Measurements from ENCODE around the gene AP1G1. TPM values are rescaled to one million over a fixed set of nuclear protein-coding genes. Genes with fewer than 3 reads are reported as not detected.

The AP1G1 gene
- total RNA-seq, 4 donors from 2014 or later: 80.0 to 108 (median 92.4) TPM

DNA sequence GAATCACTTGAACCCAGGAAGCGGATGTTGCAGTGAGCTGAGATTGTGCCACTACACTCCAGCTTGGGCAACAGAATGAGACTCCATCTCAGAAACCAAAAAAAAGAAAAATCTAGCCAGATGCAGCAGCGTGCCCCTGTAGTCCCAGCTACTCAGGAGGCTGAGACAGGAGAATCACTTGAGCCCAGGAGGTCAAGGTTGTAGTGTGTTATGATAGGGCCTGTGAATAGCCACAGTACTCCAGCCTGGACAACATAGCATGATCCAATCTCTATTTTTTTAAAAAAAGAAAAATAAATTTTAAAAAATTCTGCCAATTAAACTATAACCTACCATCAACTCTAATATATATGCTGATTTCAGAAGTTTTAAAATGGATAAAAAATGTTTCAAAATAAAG lies 99.9 kb downstream of the AP1G1 start:
- ATAC-seq (ENCODE audit: low FRiP score) (no peak), DNase-seq (ENCODE audit: low spot score) (no peak)
- TF ChIP-seq, protein P1, sequence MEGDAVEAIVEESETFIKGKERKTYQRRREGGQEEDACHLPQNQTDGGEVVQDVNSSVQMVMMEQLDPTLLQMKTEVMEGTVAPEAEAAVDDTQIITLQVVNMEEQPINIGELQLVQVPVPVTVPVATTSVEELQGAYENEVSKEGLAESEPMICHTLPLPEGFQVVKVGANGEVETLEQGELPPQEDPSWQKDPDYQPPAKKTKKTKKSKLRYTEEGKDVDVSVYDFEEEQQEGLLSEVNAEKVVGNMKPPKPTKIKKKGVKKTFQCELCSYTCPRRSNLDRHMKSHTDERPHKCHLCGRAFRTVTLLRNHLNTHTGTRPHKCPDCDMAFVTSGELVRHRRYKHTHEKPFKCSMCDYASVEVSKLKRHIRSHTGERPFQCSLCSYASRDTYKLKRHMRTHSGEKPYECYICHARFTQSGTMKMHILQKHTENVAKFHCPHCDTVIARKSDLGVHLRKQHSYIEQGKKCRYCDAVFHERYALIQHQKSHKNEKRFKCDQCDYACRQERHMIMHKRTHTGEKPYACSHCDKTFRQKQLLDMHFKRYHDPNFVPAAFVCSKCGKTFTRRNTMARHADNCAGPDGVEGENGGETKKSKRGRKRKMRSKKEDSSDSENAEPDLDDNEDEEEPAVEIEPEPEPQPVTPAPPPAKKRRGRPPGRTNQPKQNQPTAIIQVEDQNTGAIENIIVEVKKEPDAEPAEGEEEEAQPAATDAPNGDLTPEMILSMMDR (IDR thresholded peaks at IDR 0.05): no peak

DNA sequence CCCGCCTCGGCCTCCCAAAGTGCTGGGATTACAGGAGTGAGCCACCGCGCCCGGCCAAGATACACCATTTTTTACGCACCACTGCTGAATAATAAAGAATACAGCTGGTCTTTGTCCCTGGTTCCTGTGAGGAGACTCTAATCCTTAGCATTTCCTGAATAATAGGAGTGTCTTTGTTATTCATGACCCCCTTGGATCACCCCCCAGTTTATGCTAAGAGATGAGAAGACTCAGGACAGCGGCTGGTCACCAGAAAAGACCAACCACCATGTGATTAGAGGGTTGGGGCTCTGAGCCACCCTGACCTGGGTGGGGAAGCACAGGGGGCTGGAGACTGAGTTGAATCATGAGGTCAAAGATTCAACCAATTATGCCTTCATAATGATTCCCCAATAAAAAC lies 101.4 kb downstream of the AP1G1 start:
- TF ChIP-seq, protein P1 (IDR thresholded peaks at IDR 0.05): no peak
- ATAC-seq (ENCODE audit: low FRiP score): no peak

DNA sequence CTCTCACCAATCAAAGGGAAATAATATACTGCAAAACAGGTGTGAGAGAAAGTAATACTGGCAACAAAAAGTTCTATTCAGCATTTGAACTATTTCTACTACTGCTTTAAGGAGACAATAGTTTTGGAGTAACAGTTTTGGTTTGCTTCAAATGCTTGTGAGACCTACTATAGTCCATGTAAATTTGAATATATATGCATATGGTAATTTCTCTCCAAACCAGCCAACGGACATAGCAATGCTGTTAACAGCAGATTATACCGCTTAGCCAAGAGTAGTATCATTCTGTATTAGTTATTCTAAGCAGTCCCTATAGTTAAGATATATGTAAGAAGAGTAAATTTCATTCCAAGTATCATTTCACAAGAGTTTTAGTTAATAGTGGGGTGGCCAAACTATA lies 102.6 kb downstream of the AP1G1 start:
- TF ChIP-seq, protein P1 (IDR thresholded peaks at IDR 0.05): no peak
- no peak for DNase-seq (ENCODE audit: low spot score)
- ATAC-seq (ENCODE audit: low FRiP score): no peak

More for the DNA sequence above, 101.4 kb downstream of the AP1G1 start:
- no peak for DNase-seq (ENCODE audit: low spot score)

DNA sequence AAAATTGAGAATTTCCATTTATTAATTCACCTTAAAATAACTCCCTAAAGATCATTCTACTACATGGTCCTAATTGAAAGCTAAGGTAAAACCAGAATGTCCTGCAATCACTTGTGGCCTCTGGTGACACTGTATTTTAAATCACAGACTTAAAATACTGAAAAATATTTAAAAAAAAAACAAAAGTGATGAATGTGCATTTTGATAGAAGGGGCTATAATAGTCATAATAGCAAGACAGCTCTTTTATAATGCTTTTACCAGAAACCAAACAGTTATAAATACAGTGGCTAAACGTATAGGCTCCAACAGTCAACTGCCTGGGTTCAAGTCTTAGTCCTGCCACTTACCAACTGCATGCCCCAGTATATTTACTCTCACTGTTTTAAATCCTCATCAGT lies 105.3 kb downstream of the AP1G1 start:
- no peak for DNase-seq (ENCODE audit: low spot score)
- TF ChIP-seq, protein P1 (IDR thresholded peaks at IDR 0.05): no peak
- ATAC-seq (ENCODE audit: low FRiP score): no peak

DNA sequence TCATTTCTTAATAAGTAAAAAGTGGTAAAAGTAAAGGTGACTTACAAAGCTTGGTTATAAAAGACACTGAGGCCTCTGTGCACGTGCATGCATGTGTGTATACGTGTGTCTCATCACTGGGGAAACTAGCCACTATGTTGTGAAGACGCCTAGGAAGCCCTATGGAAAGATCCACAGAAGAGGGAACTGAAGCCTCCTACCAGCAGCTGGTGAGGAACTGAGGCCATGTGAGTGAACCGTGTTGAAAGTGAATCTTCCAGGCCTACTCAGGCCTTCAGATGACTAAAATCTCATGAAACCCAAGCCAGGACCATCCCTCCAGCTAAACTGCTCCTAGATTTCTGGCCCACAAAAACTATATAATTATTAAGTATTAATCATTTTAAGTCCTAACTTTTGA lies 107.8 kb downstream of the AP1G1 start:
- DNase-seq (ENCODE audit: low spot score): no peak
- TF ChIP-seq, protein P1 (IDR thresholded peaks at IDR 0.05): no peak
- no peak for ATAC-seq (ENCODE audit: low FRiP score)

DNA sequence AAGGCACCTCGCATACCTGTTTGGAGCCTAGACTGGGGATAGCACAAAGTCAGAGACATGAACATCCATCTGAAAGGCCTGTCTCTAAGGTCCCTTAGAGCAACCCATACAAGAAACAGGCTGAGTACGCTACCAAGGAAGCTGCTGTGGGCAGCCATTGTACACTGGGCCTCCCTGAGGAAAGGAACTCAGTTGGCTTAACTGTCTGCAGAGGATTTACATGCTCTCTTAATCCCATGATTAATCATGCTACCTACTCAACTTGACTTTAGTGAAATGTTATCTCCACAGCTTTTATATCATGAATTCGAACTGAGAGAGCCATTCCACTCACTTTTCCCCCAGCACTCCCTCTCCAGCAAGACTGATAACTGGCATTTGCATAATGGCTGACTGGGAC lies 110.1 kb downstream of the AP1G1 start:
- DNase-seq (ENCODE audit: low spot score) (no peak), ATAC-seq (ENCODE audit: low FRiP score) (no peak)
- TF ChIP-seq, protein P1 (IDR thresholded peaks at IDR 0.05): no peak

DNA sequence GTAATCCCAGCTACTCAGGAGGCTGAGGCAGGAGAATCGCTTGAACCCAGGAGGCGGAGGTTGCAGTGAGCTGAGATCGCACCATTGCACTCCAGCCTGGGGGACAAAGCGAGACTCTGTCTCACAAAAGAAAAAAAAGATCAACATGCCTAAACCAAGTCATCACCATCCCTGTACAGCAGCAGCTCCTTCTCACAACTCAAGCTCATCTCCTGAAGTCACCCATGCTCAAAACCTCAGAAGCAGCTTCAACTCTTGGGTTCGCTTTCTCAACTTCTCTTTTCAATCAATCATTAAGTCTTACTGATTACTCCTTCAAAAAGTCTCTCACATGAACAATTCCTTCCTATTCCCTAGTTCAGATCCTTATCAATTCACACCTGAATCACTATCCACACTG lies 115.5 kb downstream of the AP1G1 start:
- ATAC-seq (ENCODE audit: low FRiP score): no peak
- no peak for DNase-seq (ENCODE audit: low spot score)
- TF ChIP-seq, protein P1 (IDR thresholded peaks at IDR 0.05): no peak

All from omental fat pad (tissue), 4 donors.